Lower lobe of right lung (tissue), 2 donors: ENCODE results near the gene AATK. TPM values are rescaled to one million over a fixed set of nuclear protein-coding genes. Genes with fewer than 3 reads are reported as not detected.

Experiments used
- ATAC-seq, 2 donors: fragments of 200-7000 bp; cut with Tn5 transposase; one replicate each; pipeline ENCODE4 v1.9.1; 2020 to 2022; ENCODE audit warnings: mild to moderate bottlenecking in 2 of 2, moderate library complexity in 2 of 2
- DNase-seq: peaks from one replicate; pipeline ENCODE4 v3.0.0-alpha.2; 2020
- H3K27ac ChIP-seq: fragments of 200-600 bp; one replicate; pipeline ENCODE4 v1.8.0; 2022
- H3K27me3 ChIP-seq: fragments of 200-600 bp; one replicate; pipeline ENCODE4 v1.8.0; 2022; ENCODE audit warnings: low read depth
- H3K36me3 ChIP-seq: fragments of 200-600 bp; one replicate; pipeline ENCODE4 v1.8.0; 2022; ENCODE audit warnings: mild to moderate bottlenecking
- H3K4me1 ChIP-seq: fragments of 200-600 bp; one replicate; pipeline ENCODE4 v1.8.0; 2022
- H3K4me3 ChIP-seq: fragments of 200-600 bp; one replicate; pipeline ENCODE4 v1.8.0; 2022; ENCODE audit warnings: mild to moderate bottlenecking
- H3K9me3 ChIP-seq: fragments of 200-600 bp; one replicate; pipeline ENCODE4 v1.8.0; 2022
- CTCF ChIP-seq: fragments of 200-600 bp; IDR thresholded peaks from one replicate; pipeline ENCODE4 v1.8.0; 2022; ENCODE audit warnings: antibody characterized with exemption, mild to moderate bottlenecking
- intact Hi-C: fragments of 100-400 bp; cut with DNase I; formaldehyde crosslinking; loops from one replicate; pipeline ENCODE4 v1.11.0; 2022
- total RNA-seq: library from RNA; stranded (reverse); fragmentation: NEBNext Ultra II Directional; extraction: Animal tissue kit (Norgen Biotek cat#: 25700); gene quantifications from one replicate; pipeline ENCODE4 v1.2.1, GENCODE V29; 2021
- donor health status: DM: no; HTN: yes; CAD: no; lungs with severe emphysema.

The AATK gene
- total RNA-seq, 1 donor from 2014 or later = 64.0 TPM

DNA sequence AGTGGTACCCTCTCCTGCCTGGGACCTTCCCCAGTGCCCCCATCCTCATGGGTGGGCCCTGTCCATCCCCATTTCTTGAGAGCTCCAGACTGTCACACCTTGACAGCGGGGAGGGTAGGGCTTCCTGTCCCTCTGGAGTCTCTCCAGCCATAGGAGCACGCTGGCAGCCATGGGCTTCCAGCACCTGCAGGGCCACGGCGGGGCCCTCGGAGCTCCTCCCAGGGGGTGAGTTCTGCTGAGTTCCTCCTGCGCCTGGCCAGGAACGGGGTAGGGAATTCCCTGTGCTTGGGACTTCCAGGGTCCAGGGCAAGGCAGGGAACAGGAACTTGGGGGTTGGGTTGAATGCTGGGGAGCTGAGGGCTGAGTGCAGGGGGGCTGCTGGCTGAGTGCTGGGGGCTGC is 23.0 kb upstream of the AATK start:
- H3K36me3 ChIP-seq = peaks cover 6% of the 10 kb centered on the region
- no peak overlapping the region for H3K27ac ChIP-seq
- intact Hi-C loops = no loop called here
- no peak for TF ChIP-seq CTCF
- H3K4me3 ChIP-seq = no peak overlapping the region
- H3K4me1 ChIP-seq = no peaks in the 10 kb centered on the region
- H3K27me3 ChIP-seq = no peaks in the 10 kb centered on the region
- no peak for ATAC-seq
- DNase-seq = no peak
- H3K9me3 ChIP-seq = no peaks in the 10 kb centered on the region

- Histone ChIP-seq H3K4me3 (no peak overlapping the region), H3K36me3 (peaks cover 6% of the 10 kb centered on the region), H3K4me1 (no peaks in the 10 kb centered on the region), H3K9me3 (no peaks in the 10 kb centered on the region), H3K27ac (no peak overlapping the region), H3K27me3 (no peaks in the 10 kb centered on the region)
- no peak for DNase-seq
- intact Hi-C loops = no loop called here
- TF ChIP-seq CTCF = no peak
- ATAC-seq = no peak
These were observed 22.4 kb upstream of the AATK start for GRCh38 chr17:81188491-81188840.

DNA sequence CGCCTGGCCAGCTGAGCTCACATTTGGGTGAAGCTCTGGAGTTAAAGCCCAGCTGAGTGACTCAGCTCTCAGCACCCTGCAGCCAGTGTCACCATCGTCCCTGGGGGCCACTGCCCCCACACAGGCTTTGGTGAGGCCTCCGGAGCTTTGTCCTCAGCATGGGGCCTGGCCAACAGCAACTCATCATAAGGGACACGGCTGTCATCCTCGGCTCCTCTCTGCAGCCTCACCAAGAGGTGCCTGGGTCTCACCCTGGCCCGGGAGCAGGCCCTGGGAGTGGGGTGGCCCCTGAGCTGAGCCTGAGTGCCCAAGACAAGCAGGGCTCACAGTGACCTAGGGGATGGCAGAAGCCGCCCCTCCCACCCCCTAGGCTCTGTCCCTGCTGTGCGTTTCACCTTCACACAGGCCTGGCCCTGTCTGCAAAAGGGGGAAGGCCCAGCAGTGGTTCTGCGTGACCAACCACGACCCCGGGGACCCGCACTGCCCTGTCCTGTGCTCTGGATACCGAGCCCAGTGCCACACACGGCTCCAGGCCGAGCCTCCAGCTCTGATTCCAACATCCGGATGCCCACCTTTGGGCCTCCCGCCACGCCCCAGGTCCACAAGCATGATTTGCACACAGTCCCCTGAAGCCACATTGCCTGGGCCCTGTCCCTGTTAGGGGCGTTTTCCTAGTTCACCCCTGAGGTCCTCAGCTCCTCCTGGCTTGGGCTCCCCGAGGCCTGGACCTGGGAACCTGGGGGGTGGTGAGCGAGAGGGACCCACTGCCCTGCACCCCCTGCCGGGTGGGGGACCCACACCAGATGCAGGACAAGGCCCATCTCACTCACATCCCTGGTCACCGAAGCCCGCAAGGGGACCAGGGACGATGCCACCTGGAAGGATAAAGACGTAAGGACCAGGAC is 21.8 kb upstream of the AATK start:
- no peak for DNase-seq
- Histone ChIP-seq H3K27ac (no peak overlapping the region), H3K4me1 (no peaks in the 10 kb centered on the region), H3K36me3 (peaks cover 6% of the 10 kb centered on the region), H3K4me3 (no peak overlapping the region), H3K9me3 (no peaks in the 10 kb centered on the region), H3K27me3 (no peaks in the 10 kb centered on the region)
- no peak for ATAC-seq
- intact Hi-C loops = no loop called here
- TF ChIP-seq CTCF = no peak

GRCh38 chr17:81187120-81187519 is 21.1 kb upstream of the AATK start:
- no peak overlapping the region for H3K27ac ChIP-seq
- H3K27me3 ChIP-seq = no peaks in the 10 kb centered on the region
- H3K9me3 ChIP-seq = no peaks in the 10 kb centered on the region
- H3K4me1 ChIP-seq = no peaks in the 10 kb centered on the region
- intact Hi-C loops = no loop called here
- H3K36me3 ChIP-seq = peaks cover 6% of the 10 kb centered on the region
- H3K4me3 ChIP-seq = no peak overlapping the region
- no peak for TF ChIP-seq CTCF
- ATAC-seq (no peak), DNase-seq (no peak)

DNA sequence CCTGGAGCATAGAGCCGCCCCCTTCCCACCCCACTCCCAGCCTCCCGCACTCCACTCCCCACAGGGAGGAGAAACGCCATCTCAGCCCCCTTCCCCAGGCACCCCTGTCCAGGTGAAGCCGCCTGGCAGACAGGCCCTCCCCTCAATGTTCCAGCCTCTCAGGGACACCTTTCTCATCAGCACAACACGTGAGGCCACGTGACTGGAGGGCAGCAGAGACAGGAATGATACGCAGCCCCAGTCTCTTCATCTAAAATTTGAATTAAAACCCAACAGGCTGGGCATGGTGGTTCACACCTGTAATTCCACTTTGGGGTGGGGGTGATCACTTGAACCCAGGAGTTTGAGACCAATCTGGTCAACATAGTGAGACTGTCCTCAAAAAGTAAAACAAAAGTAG is 20.2 kb upstream of the AATK start:
- Histone ChIP-seq H3K4me3 (no peak overlapping the region), H3K27ac (no peak overlapping the region), H3K9me3 (no peaks in the 10 kb centered on the region), H3K4me1 (no peaks in the 10 kb centered on the region), H3K36me3 (peaks cover 6% of the 10 kb centered on the region), H3K27me3 (peaks cover 5% of the 10 kb centered on the region)
- ATAC-seq (no peak), DNase-seq (no peak)
- intact Hi-C loops = no loop called here
- TF ChIP-seq CTCF = no peak
